ENCODE data around the gene TRIM37. TPM values are rescaled to one million over a fixed set of nuclear protein-coding genes. Genes with fewer than 3 reads are reported as not detected.

Gene TRIM37
- total RNA-seq, 1 donor from 2014 or later, result 86.4 TPM

DNA sequence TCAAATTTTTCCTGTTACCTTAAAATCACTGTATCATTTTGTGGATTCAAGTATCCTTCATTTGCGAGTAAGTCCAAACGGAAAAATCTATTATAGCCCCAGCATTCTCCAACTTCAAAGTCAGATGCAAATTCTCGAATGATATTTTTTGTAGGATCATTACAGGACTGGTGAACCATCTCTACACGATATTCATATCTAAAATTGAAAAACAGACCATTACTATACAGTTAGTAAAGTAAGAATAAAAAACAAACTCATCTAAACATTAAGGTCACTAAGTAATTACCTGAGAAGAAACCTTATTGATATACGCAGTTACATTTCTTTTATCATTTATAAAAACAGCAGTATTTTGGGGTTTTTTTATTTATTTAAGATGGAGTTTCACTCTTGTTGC lies 49.8 kb downstream of the TRIM37 start:
- no peak overlapping the region for H3K4me2 ChIP-seq
- TF ChIP-seq EZH2phosphoT487 (IDR thresholded peaks at IDR 0.05) (no peak), EZH2 (IDR thresholded peaks at IDR 0.05) (no peak)
- TF ChIP-seq, protein P1, sequence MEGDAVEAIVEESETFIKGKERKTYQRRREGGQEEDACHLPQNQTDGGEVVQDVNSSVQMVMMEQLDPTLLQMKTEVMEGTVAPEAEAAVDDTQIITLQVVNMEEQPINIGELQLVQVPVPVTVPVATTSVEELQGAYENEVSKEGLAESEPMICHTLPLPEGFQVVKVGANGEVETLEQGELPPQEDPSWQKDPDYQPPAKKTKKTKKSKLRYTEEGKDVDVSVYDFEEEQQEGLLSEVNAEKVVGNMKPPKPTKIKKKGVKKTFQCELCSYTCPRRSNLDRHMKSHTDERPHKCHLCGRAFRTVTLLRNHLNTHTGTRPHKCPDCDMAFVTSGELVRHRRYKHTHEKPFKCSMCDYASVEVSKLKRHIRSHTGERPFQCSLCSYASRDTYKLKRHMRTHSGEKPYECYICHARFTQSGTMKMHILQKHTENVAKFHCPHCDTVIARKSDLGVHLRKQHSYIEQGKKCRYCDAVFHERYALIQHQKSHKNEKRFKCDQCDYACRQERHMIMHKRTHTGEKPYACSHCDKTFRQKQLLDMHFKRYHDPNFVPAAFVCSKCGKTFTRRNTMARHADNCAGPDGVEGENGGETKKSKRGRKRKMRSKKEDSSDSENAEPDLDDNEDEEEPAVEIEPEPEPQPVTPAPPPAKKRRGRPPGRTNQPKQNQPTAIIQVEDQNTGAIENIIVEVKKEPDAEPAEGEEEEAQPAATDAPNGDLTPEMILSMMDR (IDR thresholded peaks at IDR 0.05), result no peak
- Mint-ChIP-seq H3K4me3 (no peak overlapping the region), H3K27me3 (ENCODE audit: insufficient read depth, low read depth) (no peaks in the 10 kb centered on the region), H3K36me3 (peaks cover 24% of the 10 kb centered on the region), H3K4me1 (no peaks in the 10 kb centered on the region), H3K9me3 (no peaks in the 10 kb centered on the region), H3K27ac (no peak overlapping the region)
- H3K9ac ChIP-seq, result no peak overlapping the region
- no peaks in the 10 kb centered on the region for H3K27me3 ChIP-seq
- H3K36me3 ChIP-seq, result peaks cover 30% of the 10 kb centered on the region
- H4K20me1 ChIP-seq (ENCODE audit: low read depth), result no peaks in the 10 kb centered on the region
- no peaks in the 10 kb centered on the region for H3K4me1 ChIP-seq
- no peak for DNase-seq (ENCODE audit: low spot score)
- H3K79me2 ChIP-seq (ENCODE audit: low read depth), result no peaks in the 10 kb centered on the region
- no peak overlapping the region for H3K4me3 ChIP-seq
- no peak overlapping the region for H3K27ac ChIP-seq
- H2AFZ ChIP-seq (replicated peaks), result no peak overlapping the region
- H3K9me3 ChIP-seq (ENCODE audit: low read depth), result no peaks in the 10 kb centered on the region
- no peaks in the 10 kb centered on the region for H3F3A ChIP-seq (ENCODE audit: low read depth)

DNA sequence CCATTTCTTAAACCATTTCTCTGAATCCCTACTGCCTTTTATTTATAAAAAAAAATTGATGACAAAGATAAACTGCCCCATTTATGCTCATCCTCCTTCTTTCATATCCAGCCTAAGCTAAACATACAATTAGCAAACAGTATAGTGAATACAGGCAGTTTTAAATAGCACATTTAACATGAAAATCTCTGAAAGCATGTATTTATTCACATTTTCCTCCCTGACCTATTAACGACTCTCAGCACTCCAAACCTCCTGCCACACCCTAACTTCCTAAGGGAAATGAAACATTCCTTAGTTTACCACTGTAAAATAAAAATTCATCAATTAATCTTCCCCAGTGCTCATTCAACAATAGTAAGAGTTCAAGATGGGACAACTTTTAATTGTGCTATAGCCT lies 56.9 kb downstream of the TRIM37 start:
- no peak overlapping the region for H3K9ac ChIP-seq
- peaks cover 19% of the 10 kb centered on the region for H3K36me3 Mint-ChIP-seq
- H3K36me3 ChIP-seq, result peaks cover 18% of the 10 kb centered on the region

DNA sequence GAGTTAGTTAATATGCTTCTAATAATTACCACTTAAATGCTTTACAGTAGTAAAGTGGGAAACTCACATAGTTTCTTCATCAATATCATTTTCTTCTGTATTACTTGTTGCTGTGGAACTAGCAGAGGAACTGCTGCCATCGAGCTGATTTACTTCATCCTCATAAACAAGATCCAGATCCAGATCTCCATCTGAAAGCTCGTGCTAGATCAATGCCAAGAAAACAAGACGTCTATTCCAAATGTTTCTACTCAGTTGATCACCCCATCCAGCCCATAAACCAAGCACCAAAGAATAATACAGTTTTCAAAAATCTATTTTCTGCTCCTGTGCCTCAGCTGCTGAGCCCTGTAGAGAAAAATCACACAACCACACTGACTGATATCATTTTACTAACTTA lies 59.1 kb downstream of the TRIM37 start:
- Histone ChIP-seq H3K9ac (no peak overlapping the region), H3K4me1 (no peaks in the 10 kb centered on the region)
- H3K36me3 Mint-ChIP-seq, result peaks cover 15% of the 10 kb centered on the region

More for the DNA sequence above, 56.9 kb downstream of the TRIM37 start:
- Histone ChIP-seq H4K20me1 (ENCODE audit: low read depth) (no peaks in the 10 kb centered on the region), H3K4me1 (no peaks in the 10 kb centered on the region), H3K27ac (no peak overlapping the region), H3F3A (ENCODE audit: low read depth) (no peaks in the 10 kb centered on the region), H3K4me2 (no peak overlapping the region), H3K4me3 (no peak overlapping the region), H3K79me2 (ENCODE audit: low read depth) (no peaks in the 10 kb centered on the region), H2AFZ (replicated peaks) (no peak overlapping the region), H3K9me3 (ENCODE audit: low read depth) (no peaks in the 10 kb centered on the region), H3K27me3 (no peaks in the 10 kb centered on the region)
- Mint-ChIP-seq H3K4me1 (no peaks in the 10 kb centered on the region), H3K4me3 (no peak overlapping the region), H3K27me3 (ENCODE audit: insufficient read depth, low read depth) (no peaks in the 10 kb centered on the region), H3K9me3 (no peaks in the 10 kb centered on the region), H3K27ac (no peak overlapping the region)
- TF ChIP-seq, protein P1 (IDR thresholded peaks at IDR 0.05), result no peak
- no peak for TF ChIP-seq EZH2phosphoT487 (IDR thresholded peaks at IDR 0.05)
- no peak for TF ChIP-seq EZH2 (IDR thresholded peaks at IDR 0.05)
- DNase-seq (ENCODE audit: low spot score), result no peak

More for the DNA sequence above, 59.1 kb downstream of the TRIM37 start:
- Histone ChIP-seq H3K27me3 (no peaks in the 10 kb centered on the region), H3K4me3 (no peak overlapping the region), H3K27ac (no peak overlapping the region), H3K36me3 (peaks cover 12% of the 10 kb centered on the region), H3K79me2 (ENCODE audit: low read depth) (no peaks in the 10 kb centered on the region), H3K9me3 (ENCODE audit: low read depth) (no peaks in the 10 kb centered on the region), H2AFZ (replicated peaks) (no peak overlapping the region), H3F3A (ENCODE audit: low read depth) (no peaks in the 10 kb centered on the region), H4K20me1 (ENCODE audit: low read depth) (no peaks in the 10 kb centered on the region), H3K4me2 (no peak overlapping the region)
- Mint-ChIP-seq H3K4me3 (no peak overlapping the region), H3K9me3 (no peaks in the 10 kb centered on the region), H3K27me3 (ENCODE audit: insufficient read depth, low read depth) (no peaks in the 10 kb centered on the region), H3K4me1 (no peaks in the 10 kb centered on the region), H3K27ac (no peak overlapping the region)
- DNase-seq (ENCODE audit: low spot score), result no peak
- TF ChIP-seq, protein P1 (IDR thresholded peaks at IDR 0.05), result no peak
- TF ChIP-seq EZH2phosphoT487 (IDR thresholded peaks at IDR 0.05), result no peak
- TF ChIP-seq EZH2 (IDR thresholded peaks at IDR 0.05), result no peak
